ENCODE data around the gene EPHB6.

Gene EPHB6

DNA sequence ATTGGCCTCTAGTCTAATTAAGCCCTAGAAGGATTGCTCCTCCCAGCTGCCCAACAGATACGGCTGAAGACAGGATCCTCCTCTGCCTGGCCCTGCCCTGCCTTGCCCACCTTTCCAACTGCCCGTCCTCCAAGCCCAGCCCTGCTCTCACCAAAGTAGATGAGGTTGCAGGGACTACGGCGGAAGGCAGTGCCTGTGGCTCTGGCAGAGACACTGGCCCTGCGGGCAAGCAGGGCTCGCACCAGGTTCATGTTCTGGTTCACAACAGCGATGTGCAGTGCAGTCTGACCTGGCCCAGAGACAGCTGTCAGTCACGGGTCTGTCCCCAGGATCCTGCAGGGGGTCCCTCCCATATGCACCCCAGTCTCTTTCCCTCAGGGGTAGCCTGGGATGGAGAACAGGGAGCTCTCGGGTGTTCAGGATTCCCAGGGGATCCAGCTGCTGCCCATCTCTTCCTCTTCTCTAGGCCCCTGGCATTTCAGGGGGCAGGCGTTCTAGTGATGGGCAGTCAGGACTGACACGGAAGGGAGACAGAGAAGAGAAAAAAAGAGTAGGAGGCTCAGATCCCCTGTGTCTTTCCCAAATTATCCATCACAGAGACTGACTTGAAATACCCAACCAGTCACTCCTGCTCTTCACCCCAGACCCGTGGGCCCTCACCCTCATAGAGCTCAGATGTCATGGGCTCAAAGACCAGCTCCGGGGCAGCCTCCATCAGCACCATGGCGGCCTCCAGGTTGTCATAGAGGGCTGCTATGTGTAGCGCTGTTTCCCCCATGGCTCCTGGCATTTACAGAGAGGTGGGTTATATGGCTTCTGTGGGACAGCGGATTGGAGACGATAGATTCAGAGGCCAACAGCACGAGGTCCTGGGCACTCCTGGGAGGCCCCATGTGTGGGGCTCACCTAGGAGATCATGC lies 22.4 kb downstream of the EPHB6 start:
- no peak for DNase-seq (ENCODE audit: low read depth)

- DNase-seq (ENCODE audit: low read depth), result no peak
Measured at GRCh38 chr7:142878315-142878714, 23.4 kb downstream of the EPHB6 start.

DNA sequence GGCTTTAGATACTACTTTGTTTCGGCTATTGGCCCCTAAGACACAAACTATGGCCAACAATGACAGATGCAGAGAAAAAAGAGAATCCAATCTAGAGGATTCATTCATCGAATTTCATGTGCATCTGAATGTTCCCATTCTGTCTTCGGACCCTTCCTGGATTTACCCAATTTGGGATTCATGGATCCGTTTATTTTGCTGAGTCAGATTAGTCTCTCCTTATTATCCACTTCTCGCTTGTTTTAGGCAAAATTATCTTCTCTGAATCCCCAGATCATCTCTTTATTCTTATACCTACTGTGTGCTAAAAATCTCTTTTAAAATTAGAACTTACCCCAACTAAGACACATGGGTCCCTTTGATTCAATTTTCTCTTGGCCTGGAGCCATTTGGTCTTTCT lies 24.2 kb downstream of the EPHB6 start:
- DNase-seq (ENCODE audit: low read depth), result no peak

DNA sequence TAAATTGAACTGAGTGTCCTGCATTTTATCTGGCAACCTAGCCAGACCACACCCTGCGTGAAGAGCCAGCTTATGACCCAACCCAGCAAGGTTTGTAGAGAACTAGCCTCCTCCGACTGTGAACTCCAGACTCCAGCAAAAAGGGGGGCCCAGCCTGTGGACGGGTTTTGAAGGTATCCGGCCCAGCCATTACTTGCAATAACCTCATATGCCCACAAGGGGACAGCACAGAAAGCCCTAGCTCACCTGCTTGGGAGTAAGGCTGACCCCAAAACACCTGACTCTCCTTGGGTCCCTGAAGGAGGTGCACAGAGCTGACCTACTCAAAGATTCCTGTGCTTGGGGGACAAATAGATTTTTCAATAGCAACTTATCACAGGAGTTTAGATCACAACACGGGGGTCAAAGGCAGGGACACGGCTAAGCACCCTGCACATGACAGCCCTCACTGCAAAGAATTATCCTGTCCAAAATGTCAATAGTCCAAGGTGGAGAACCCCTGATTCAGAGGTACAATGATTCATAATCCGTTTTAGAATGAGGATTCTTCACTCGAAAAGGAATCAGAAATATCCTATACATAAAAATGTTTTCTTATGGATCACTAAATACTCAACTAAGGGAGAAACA lies 26.1 kb downstream of the EPHB6 start:
- no peak for DNase-seq (ENCODE audit: low read depth)

DNA sequence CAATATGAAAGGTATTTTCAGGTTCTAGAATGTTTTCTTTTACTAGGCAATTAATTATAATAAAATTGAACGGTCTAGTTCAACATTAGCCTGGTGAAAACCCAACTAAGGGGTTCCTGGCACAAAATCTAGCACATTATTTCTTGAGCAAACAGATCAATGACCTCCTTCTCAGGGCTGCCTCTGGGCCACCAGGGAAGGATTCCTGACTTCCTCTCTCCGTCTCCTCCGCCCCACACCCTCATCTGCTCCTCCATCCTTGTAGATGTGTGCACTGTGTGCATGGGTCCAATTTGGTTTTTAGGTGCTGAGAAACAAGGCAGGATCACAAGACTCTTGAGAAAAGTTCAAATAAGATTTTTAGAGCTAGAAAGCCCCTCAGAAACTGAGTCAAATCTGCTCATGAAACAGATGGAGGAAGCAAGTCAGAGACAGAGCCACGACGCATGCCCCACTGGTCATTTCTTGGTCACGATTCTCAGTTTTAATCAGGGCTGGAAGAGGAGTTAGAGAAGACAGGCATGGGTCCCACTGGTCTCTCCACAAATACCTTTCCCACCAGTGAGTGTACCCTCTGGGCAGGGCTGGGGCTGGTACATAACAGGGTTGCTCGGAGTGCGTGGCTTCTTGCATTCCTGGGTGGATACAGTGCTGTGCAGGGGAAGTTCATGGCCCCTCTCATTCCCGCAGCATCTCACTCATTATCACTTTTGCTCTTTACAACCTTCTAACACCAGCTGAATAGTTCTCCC lies 26.9 kb downstream of the EPHB6 start:
- DNase-seq (ENCODE audit: low read depth), result no peak

GRCh38 chr7:142882338-142882678 lies 27.4 kb downstream of the EPHB6 start:
- no peak for DNase-seq (ENCODE audit: low read depth)

DNA sequence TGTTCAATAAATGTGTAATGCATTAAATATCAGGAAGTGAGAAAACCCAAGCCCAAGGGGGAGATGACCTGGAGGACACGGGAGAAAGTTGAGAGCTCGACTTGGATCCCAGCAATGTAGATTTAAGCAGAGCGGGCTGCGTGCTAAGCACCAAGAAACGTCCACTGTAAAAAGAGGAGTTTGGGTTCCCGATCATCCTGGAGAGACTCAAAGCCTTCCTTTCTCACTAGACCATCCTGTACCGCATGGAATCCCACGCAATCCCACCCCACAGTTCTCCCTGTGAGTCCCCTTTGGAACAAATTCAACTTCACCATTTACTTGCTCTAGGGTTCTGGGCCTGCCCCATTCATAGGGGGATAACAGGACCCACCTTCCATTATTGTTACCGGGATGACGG lies 28.3 kb downstream of the EPHB6 start:
- no peak for DNase-seq (ENCODE audit: low read depth)

GRCh38 chr7:142883571-142884285 lies 28.9 kb downstream of the EPHB6 start:
- DNase-seq (ENCODE audit: low read depth), result no peak

- no peak for DNase-seq (ENCODE audit: low read depth)
Measured at GRCh38 chr7:142884286-142884640, 29.4 kb downstream of the EPHB6 start.

- DNase-seq (ENCODE audit: low read depth), result no peak
Measured at GRCh38 chr7:142885311-142886230, 30.7 kb downstream of the EPHB6 start, which contains the start of gene TRPV6. Gene TRPV6, minus strand, starts transcription at chr7:142885745.

DNA sequence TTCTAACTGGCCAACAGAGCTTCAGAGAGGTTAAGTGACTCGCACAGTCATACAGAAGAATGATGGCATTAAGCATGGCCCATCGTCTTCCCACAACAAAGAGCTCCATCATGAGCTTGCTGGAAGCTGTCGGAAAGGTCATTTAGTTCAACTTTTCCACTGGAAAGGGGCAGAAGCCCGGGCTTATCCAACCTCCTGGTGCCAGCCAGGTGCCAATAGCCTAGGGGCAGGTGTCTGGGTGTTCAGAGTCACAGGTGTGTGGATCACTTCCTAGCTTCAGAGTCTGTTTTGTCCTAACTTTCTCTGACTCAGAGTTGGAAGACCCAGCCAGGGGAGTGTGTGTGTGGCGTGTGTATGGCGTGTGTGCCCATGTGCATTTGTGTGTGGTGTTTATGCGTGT lies 32.0 kb downstream of the EPHB6 start:
- DNase-seq (ENCODE audit: low read depth), result no peak

DNA sequence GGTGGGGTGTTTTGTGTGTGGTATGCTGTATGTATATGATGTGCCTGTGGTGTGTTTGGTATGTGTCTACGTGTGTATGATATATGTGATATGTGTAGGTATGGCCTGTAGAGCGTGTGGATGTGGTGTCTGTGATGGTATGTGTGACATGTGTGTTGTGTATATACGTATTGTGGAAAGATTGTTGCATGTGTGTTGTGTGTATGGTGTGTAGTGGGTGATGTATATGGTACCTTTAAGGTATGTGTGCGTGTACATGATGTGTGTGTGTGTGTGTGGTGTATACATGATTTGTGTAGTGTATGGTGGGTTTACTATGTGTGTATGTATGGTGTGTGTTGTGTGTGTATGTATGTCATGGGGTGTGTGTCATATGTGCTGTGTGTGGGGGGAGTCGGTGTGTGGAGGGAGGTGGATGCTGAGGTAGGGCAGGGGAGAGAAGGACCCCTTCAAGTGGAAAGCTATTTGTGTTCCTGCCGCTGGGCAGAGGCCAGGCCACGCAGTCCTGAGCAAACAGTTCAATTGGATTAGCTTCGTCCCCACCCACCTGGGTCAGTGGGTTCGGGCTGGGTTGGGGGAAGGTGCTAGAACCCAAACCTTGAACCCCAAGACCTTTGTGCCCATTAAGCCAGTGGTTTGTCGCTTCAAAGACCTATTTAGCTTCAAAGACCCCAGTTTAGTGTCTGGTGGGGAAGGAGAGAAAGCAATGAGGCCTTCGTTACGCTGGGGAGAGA lies 32.6 kb downstream of the EPHB6 start:
- DNase-seq (ENCODE audit: low read depth), result no peak

GRCh38 chr7:142889816-142890215 lies 34.9 kb downstream of the EPHB6 start:
- no peak for DNase-seq (ENCODE audit: low read depth)

GRCh38 chr7:142890874-142891485 lies 36.1 kb downstream of the EPHB6 start:
- no peak for DNase-seq (ENCODE audit: low read depth)

GRCh38 chr7:142891490-142892082 lies 36.7 kb downstream of the EPHB6 start:
- no peak for DNase-seq (ENCODE audit: low read depth)

- no peak for DNase-seq (ENCODE audit: low read depth)
Measured at GRCh38 chr7:142892951-142893350, 38.1 kb downstream of the EPHB6 start.

- no peak for DNase-seq (ENCODE audit: low read depth)
Measured at GRCh38 chr7:142894112-142894984, 39.5 kb downstream of the EPHB6 start.

GRCh38 chr7:142894985-142895593 lies 40.2 kb downstream of the EPHB6 start:
- no peak for DNase-seq (ENCODE audit: low read depth)

Data from GM04504 (cell line).